ENCODE measurements around the gene TMEM131. TPM values are rescaled to one million over a fixed set of nuclear protein-coding genes. Genes with fewer than 3 reads are reported as not detected.

The TMEM131 gene
- total RNA-seq, 1 experiment from 2014 or later, result 28.9 TPM

GRCh38 chr2:98037206-98037605, 41.5 kb upstream of the TMEM131 start:
- H3K27ac ChIP-seq (ENCODE audit: low read depth, low read length, poor library complexity, severe bottlenecking), result no peak overlapping the region
- H3K9me3 ChIP-seq (ENCODE audit: low read depth, low read length, poor library complexity, severe bottlenecking), result no peaks in the 10 kb centered on the region
- H3K4me1 ChIP-seq (ENCODE audit: insufficient read depth, low read length, poor library complexity, severe bottlenecking), result no peaks in the 10 kb centered on the region
- H3K36me3 ChIP-seq (ENCODE audit: insufficient read depth, low read length, poor library complexity, severe bottlenecking), result no peaks in the 10 kb centered on the region
- ChIA-PET CTCF (no interaction called here), POLR2A (ENCODE audit: low non-redundant PET) (no interaction called here)
- no peak for TF ChIP-seq CTCF (conservative IDR thresholded peaks at IDR 0.05; ENCODE audit: low read depth, low read length)
- TF ChIP-seq EZH2 (IDR thresholded peaks at IDR 0.05; ENCODE audit: borderline replicate concordance, low read depth, low read length, poor library complexity, severe bottlenecking), result no peak
- H3K27me3 ChIP-seq (replicated peaks; ENCODE audit: insufficient read depth, low read depth, low read length, poor library complexity), result no peaks in the 10 kb centered on the region
- H3K4me3 ChIP-seq (ENCODE audit: low read depth, low read length, poor library complexity, severe bottlenecking), result no peak overlapping the region
- intact Hi-C loops (cut with micrococcal nuclease; ENCODE audit: unreplicated experiment), result no loop called here
- DNase-seq (ENCODE audit: low spot score), result no peak
- BruUV-seq (replicated peaks), result no TSS peak

- TF ChIP-seq CTCF (conservative IDR thresholded peaks at IDR 0.05; ENCODE audit: low read depth, low read length) (no peak), EZH2 (IDR thresholded peaks at IDR 0.05; ENCODE audit: borderline replicate concordance, low read depth, low read length, poor library complexity, severe bottlenecking) (no peak)
- intact Hi-C loops (cut with micrococcal nuclease; ENCODE audit: unreplicated experiment), result no loop called here
- Histone ChIP-seq H3K27me3 (replicated peaks; ENCODE audit: insufficient read depth, low read depth, low read length, poor library complexity) (no peaks in the 10 kb centered on the region), H3K36me3 (ENCODE audit: insufficient read depth, low read length, poor library complexity, severe bottlenecking) (no peaks in the 10 kb centered on the region), H3K9me3 (ENCODE audit: low read depth, low read length, poor library complexity, severe bottlenecking) (no peaks in the 10 kb centered on the region), H3K27ac (ENCODE audit: low read depth, low read length, poor library complexity, severe bottlenecking) (no peak overlapping the region), H3K4me1 (ENCODE audit: insufficient read depth, low read length, poor library complexity, severe bottlenecking) (no peaks in the 10 kb centered on the region), H3K4me3 (ENCODE audit: low read depth, low read length, poor library complexity, severe bottlenecking) (no peak overlapping the region)
- no peak for DNase-seq (ENCODE audit: low spot score)
- CTCF ChIA-PET, result no interaction called here
- POLR2A ChIA-PET (ENCODE audit: low non-redundant PET), result no interaction called here
- no TSS peak for BruUV-seq (replicated peaks)
These were observed 40.7 kb upstream of the TMEM131 start for GRCh38 chr2:98036349-98037000.

DNA sequence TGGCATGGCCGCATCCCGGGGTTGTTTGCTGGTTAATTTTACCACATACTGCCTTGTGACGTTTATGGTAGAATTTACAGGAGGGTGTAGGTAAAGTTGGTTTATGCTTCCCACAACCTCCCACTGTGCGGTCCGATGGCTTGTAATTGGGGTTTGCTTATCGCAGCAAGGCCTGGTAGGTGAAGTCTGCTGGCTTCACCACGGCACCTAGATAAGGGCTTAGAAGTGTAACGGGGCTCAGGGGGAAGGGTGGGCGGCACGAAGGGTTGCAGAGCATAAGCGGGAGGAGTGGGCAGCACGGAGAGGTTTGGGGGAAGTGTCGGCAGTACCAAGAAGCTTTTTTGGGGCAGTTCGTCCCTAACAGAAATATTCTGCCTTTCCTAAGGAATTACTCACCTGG, 39.0 kb upstream of the TMEM131 start:
- H3K9me3 ChIP-seq (ENCODE audit: low read depth, low read length, poor library complexity, severe bottlenecking), result no peaks in the 10 kb centered on the region
- no peaks in the 10 kb centered on the region for H3K27me3 ChIP-seq (replicated peaks; ENCODE audit: insufficient read depth, low read depth, low read length, poor library complexity)
- no peak for DNase-seq (ENCODE audit: low spot score)
- TF ChIP-seq EZH2 (IDR thresholded peaks at IDR 0.05; ENCODE audit: borderline replicate concordance, low read depth, low read length, poor library complexity, severe bottlenecking) (no peak), CTCF (conservative IDR thresholded peaks at IDR 0.05; ENCODE audit: low read depth, low read length) (no peak)
- H3K36me3 ChIP-seq (ENCODE audit: insufficient read depth, low read length, poor library complexity, severe bottlenecking), result no peaks in the 10 kb centered on the region
- POLR2A ChIA-PET (ENCODE audit: low non-redundant PET), result no interaction called here
- BruUV-seq (replicated peaks), result no TSS peak
- intact Hi-C loops (cut with micrococcal nuclease; ENCODE audit: unreplicated experiment), result no loop called here
- no peaks in the 10 kb centered on the region for H3K4me1 ChIP-seq (ENCODE audit: insufficient read depth, low read length, poor library complexity, severe bottlenecking)
- CTCF ChIA-PET, result no interaction called here
- H3K4me3 ChIP-seq (ENCODE audit: low read depth, low read length, poor library complexity, severe bottlenecking), result no peak overlapping the region
- no peak overlapping the region for H3K27ac ChIP-seq (ENCODE audit: low read depth, low read length, poor library complexity, severe bottlenecking)
